SJCRH30 (cell line): ENCODE data around the gene TLL2. TPM values are rescaled to one million over a fixed set of nuclear protein-coding genes. Genes with fewer than 3 reads are reported as not detected.

Experiments
- DNase-seq, 2 experiments: peaks; one replicate each; pipeline ENCODE4 v3.0.0-alpha.2; 2015 to 2020
- H3K27ac ChIP-seq: fragments of 250-450 bp; sonication (Bioruptor Pico); 2 replicates; pipeline ENCODE4 v1.5.1; 2020; ENCODE audit warnings: mild to moderate bottlenecking, moderate library complexity
- H3K27me3 ChIP-seq: fragments of 250-450 bp; sonication (Bioruptor Pico); 2 replicates; pipeline ENCODE4 v1.5.1; 2020; ENCODE audit warnings: mild to moderate bottlenecking, moderate library complexity
- H3K36me3 ChIP-seq: fragments of 250-450 bp; sonication (Bioruptor Pico); 2 replicates; pipeline ENCODE4 v1.5.1; 2020; ENCODE audit warnings: mild to moderate bottlenecking, moderate library complexity
- H3K4me1 ChIP-seq: fragments of 250-450 bp; sonication (Bioruptor Pico); 2 replicates; pipeline ENCODE4 v1.5.1; 2020; ENCODE audit warnings: mild to moderate bottlenecking, moderate library complexity
- H3K4me3 ChIP-seq: fragments of 250-450 bp; sonication (Bioruptor Pico); 2 replicates; pipeline ENCODE4 v1.5.1; 2020; ENCODE audit warnings: mild to moderate bottlenecking, moderate library complexity
- H3K9me3 ChIP-seq: fragments of 250-450 bp; sonication (Bioruptor Pico); replicated peaks from 2 replicates; pipeline ENCODE4 v1.5.1; 2020; ENCODE audit warnings: mild to moderate bottlenecking, moderate library complexity
- total RNA-seq: library from RNA; depleted of rRNA; stranded (reverse); fragments of >200 nt; shearing (Covaris generic); gene quantifications from 2 replicates; pipeline ENCODE4 v1.2.3, GENCODE V29; 2014

TLL2 gene
- total RNA-seq, 1 experiment from 2014 or later, result 9.2 TPM

- no peaks in the 10 kb centered on the region for H3K27me3 ChIP-seq
- H3K4me1 ChIP-seq, result peaks cover 6% of the 10 kb centered on the region
- DNase-seq, result no peak
- no peaks in the 10 kb centered on the region for H3K36me3 ChIP-seq
- H3K27ac ChIP-seq, result no peak overlapping the region
- H3K9me3 ChIP-seq, result no peaks in the 10 kb centered on the region
- H3K4me3 ChIP-seq, result no peak overlapping the region
Observed at GRCh38 chr10:96439725-96440124, 74.0 kb downstream of the TLL2 start.

GRCh38 chr10:96436035-96436434 lies 77.7 kb downstream of the TLL2 start:
- Histone ChIP-seq H3K27me3 (no peaks in the 10 kb centered on the region), H3K27ac (no peak overlapping the region), H3K4me3 (no peak overlapping the region)

DNA sequence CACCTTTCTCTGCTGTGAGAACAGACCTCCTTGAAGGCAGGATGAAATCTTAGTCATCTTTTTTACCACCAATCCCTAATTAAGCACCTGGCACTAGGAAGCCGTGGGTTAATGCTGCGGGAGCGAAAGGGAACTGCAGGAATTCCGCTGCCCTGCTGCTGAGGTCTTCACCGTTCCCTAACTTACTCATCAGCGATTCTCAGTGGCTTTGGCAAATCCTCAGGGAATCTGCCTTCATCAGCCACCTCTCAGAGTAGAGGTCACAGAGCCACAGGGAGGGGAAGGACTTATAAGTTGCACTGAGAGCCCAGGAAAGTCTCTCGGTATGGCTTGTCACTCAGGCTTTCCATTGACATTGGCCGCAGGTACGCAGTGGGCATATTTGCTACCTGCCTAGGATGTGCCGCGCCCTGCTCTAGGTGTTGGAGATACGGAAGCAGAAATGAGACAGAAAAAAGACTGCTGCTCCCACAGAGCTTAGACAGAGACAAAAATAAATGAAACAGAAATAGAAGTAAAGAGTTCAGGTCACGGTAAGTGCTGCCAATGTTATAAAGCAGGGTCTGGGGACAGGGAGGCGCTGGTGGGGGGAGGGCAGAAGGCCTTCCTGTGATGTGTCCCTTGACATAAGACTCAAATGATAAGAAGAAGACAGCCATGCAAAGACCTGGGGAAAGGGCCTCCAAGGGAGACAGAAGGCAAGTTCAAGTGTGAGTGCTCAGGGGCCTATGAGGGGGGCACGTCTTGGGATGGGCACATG lies 82.3 kb downstream of the TLL2 start:
- DNase-seq, result no peak
- Histone ChIP-seq H3K4me3 (no peak overlapping the region), H3K27me3 (no peaks in the 10 kb centered on the region), H3K27ac (no peak overlapping the region), H3K4me1 (no peaks in the 10 kb centered on the region), H3K36me3 (no peaks in the 10 kb centered on the region), H3K9me3 (no peaks in the 10 kb centered on the region)

More at GRCh38 chr10:96436035-96436434, 77.7 kb downstream of the TLL2 start:
- Histone ChIP-seq H3K9me3 (no peaks in the 10 kb centered on the region), H3K36me3 (no peaks in the 10 kb centered on the region), H3K4me1 (no peaks in the 10 kb centered on the region; the same call in none of the 2 replicates)
- no peak for DNase-seq

DNA sequence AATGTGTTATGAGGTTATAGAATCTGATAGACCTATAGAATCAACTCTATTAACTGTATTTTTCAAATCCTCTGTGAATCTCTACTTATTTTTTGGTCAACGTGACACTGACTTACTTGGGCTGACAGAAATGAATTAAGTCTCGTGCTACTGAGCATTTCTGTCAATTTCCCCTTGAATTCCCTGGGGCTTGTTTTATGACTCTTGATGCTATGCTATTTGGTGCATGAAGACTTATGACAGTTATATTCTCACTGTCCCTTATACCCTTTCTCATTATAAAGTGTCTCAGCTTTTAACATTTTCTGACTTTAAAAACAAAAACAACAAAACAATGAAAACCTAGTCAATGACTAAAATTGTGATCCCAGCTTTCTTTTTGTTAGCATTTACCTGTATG lies 86.4 kb downstream of the TLL2 start:
- Histone ChIP-seq H3K4me1 (no peaks in the 10 kb centered on the region), H3K4me3 (no peak overlapping the region)

GRCh38 chr10:96422525-96422924 lies 91.2 kb downstream of the TLL2 start:
- Histone ChIP-seq H3K27me3 (no peaks in the 10 kb centered on the region), H3K36me3 (no peaks in the 10 kb centered on the region), H3K9me3 (no peaks in the 10 kb centered on the region), H3K4me1 (peaks cover 27% of the 10 kb centered on the region), H3K27ac (no peak overlapping the region), H3K4me3 (no peak overlapping the region)
- no peak for DNase-seq

More for the DNA sequence above, 86.4 kb downstream of the TLL2 start:
- Histone ChIP-seq H3K36me3 (no peaks in the 10 kb centered on the region), H3K27me3 (no peaks in the 10 kb centered on the region), H3K27ac (no peak overlapping the region), H3K9me3 (no peaks in the 10 kb centered on the region)
- DNase-seq, result no peak

DNA sequence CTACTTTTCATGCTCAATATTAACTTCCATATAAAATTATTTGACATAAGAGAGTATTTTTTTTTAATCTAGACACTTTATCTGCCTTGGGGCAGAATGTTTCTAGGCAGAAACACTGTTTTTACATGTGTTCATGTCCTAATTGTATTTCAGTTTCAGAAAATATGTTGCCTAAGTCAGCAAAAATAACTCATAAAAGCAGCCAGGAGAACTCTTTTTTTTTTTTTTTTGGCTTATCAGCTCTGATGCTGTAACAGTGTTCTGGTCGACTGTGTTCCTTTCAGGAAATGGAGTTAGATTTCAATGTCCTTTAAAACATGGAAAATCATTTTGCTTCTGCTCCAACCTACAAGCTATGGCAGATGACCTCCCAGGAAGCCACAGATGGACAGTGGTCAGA lies 91.7 kb downstream of the TLL2 start:
- Histone ChIP-seq H3K4me3 (no peak overlapping the region), H3K9me3 (no peaks in the 10 kb centered on the region), H3K27me3 (no peaks in the 10 kb centered on the region), H3K4me1 (peaks cover 30% of the 10 kb centered on the region), H3K36me3 (no peaks in the 10 kb centered on the region), H3K27ac (no peak overlapping the region)
- DNase-seq, result no peak

GRCh38 chr10:96420228-96421009 lies 93.3 kb downstream of the TLL2 start:
- peaks cover 39% of the 10 kb centered on the region for H3K4me1 ChIP-seq
- no peaks in the 10 kb centered on the region for H3K36me3 ChIP-seq
- H3K4me3 ChIP-seq, result no peak overlapping the region
- peak overlapping the region; percentile 67 for H3K27ac ChIP-seq
- no peak for DNase-seq
- H3K9me3 ChIP-seq, result no peaks in the 10 kb centered on the region
- H3K27me3 ChIP-seq, result no peaks in the 10 kb centered on the region

DNA sequence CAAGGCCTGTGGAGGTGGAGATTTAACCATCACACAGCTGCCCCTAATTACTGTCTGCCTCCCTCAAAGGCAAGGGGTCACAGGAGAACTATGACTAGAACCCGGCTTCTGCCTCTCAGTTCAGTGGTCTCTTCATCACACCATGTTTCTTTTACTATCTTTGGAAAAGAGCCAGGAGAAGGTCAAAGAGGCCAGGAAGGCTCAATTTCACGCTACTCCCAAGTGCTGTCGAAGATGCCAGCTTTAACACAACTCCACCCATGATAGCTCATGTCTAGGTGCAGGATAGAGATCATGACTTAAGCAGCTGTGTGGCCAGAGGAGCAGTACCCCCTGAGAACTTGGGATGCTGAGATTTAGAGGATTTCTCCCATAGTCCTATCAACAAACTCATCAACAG lies 94.4 kb downstream of the TLL2 start:
- DNase-seq, result peak; percentile 55 to 83
- H3K27me3 ChIP-seq, result no peaks in the 10 kb centered on the region
- H3K4me3 ChIP-seq, result no peak overlapping the region
- H3K4me1 ChIP-seq, result peaks cover 39% of the 10 kb centered on the region
- H3K27ac ChIP-seq, result peak overlapping the region; percentile 67
- no peaks in the 10 kb centered on the region for H3K36me3 ChIP-seq
- H3K9me3 ChIP-seq, result no peaks in the 10 kb centered on the region

DNA sequence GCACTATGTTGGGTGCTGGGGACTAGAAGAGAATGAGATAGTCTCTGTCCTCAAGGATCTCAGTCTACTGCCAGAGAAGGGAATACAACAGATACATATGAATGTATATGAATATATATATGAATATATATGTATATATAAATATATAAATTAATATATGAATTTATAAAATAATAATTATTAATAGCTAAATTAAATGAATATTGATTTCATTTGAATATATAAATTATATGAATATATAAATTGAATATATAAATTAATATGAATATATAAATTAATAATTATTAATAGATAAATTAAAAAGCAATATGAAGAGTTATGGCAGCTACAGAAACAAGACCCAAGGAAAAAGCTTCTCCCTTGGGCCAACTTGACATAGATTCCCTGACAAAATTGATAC lies 95.1 kb downstream of the TLL2 start:
- Histone ChIP-seq H3K27ac (peak overlapping the region; percentile 67; the same call in 1 of the 2 replicates), H3K4me1 (peaks cover 39% of the 10 kb centered on the region), H3K4me3 (no peak overlapping the region), H3K9me3 (no peaks in the 10 kb centered on the region), H3K36me3 (no peaks in the 10 kb centered on the region), H3K27me3 (no peaks in the 10 kb centered on the region)
- no peak for DNase-seq

GRCh38 chr10:96417441-96417840 lies 96.3 kb downstream of the TLL2 start:
- Histone ChIP-seq H3K4me1 (peaks cover 42% of the 10 kb centered on the region), H3K4me3 (peak overlapping the region; percentile 12), H3K27me3 (no peaks in the 10 kb centered on the region), H3K9me3 (no peaks in the 10 kb centered on the region), H3K36me3 (no peaks in the 10 kb centered on the region), H3K27ac (peak overlapping the region; percentile 90)
- peak; percentile 86 to 94 for DNase-seq

DNA sequence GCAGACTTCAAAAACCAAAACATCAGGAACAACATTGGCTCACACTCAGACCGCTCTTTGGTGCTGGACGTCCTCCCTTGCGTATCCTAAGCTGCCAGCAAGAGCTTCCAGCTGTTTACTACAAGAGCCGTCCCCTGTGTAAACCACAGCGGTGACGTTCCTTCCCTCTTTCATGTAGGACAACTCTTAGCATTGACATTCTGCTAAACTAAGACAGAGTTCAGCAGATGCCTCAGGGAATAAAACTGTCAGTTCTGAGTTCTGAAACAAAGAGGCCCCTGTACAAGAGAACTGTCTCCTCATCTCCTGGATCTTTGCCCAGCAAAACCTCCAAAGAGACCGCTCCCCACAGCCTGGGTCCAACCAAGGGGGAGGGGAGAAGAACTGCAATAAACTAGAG lies 97.1 kb downstream of the TLL2 start:
- peak; percentile 81 to 96 for DNase-seq
- H3K4me3 ChIP-seq, result peak overlapping the region; percentile 12; the same call in 1 of the 2 replicates
- H3K4me1 ChIP-seq, result peaks cover 48% of the 10 kb centered on the region

DNA sequence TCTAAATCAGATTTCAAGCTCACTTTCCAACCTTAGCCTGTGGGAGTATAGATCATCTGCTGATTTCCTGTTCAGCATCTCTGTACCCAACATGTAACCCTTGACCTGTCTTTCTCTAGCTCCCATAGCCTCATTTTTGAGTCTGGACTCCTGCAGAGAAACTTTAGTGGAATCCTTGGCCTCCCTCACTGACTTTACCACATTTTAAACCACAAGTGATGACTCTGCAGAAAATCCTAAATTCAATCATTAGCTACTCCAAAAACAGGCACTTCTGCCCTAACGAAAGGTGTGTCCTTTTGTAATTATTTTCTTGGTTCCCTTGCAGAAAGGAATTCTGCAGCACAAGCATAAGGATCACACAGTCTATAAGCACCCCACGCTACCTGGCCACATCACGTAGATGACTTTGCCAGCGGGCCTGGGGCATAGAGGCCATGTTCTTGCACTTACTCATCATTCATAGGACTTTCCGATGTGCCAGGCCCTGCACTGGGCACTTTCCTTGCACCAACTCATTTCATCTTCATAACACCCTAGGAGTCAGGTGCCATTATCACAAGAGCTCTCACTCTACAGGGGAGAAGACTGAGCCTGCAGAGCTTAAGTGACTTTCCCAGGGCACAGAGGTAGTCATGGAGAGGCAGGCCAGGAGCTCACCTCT lies 97.7 kb downstream of the TLL2 start:
- peak overlapping the region; percentile 5; the same call in 1 of the 2 replicates for H3K4me3 ChIP-seq
- no peaks in the 10 kb centered on the region for H3K36me3 ChIP-seq
- H3K27me3 ChIP-seq, result no peaks in the 10 kb centered on the region
- no peaks in the 10 kb centered on the region for H3K9me3 ChIP-seq
- peaks cover 51% of the 10 kb centered on the region for H3K4me1 ChIP-seq
- peak overlapping the region; percentile 90 for H3K27ac ChIP-seq
- DNase-seq, result no peak

More for the DNA sequence above, 97.1 kb downstream of the TLL2 start:
- Histone ChIP-seq H3K27me3 (no peaks in the 10 kb centered on the region), H3K9me3 (no peaks in the 10 kb centered on the region), H3K36me3 (no peaks in the 10 kb centered on the region), H3K27ac (peak overlapping the region; percentile 90)

DNA sequence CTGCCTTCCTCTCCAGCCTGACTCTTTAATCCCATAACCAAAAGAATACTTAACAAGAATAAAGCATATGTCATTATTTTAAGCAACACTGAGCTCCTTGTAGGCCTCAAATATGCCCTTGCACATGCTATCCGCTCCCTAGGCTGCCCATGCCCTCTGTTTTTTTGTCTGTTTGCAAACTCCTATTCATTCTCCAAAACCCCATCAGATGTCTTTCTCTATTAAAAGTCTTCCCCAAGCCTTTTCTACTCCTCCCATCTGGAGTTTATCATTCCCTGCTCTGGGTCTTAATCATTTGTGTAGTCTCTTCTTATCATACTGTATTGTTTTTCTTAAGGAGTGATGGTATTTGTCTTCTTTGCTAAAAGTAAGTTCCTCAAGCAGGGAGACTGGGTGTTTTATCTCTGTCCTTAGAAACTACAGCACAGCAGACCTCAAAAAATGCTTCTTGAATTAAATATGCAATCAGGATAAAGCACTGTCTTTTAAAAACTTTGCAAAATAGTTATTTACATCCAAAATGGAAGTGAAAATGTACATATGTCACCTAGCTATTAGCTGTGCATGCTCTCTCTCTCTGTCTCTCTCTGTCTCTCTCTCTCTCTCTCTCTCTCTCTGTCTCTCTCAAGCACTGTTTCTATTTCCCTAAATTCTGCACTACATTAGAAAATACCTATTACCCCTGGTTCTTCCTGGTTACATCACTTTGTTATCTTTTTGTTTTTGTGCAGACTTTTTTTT lies 98.4 kb downstream of the TLL2 start:
- Histone ChIP-seq H3K36me3 (no peaks in the 10 kb centered on the region), H3K4me3 (no peak overlapping the region), H3K27me3 (no peaks in the 10 kb centered on the region), H3K4me1 (peaks cover 49% of the 10 kb centered on the region), H3K27ac (no peak overlapping the region), H3K9me3 (no peaks in the 10 kb centered on the region)
- no peak for DNase-seq

GRCh38 chr10:96414303-96414702 lies 99.4 kb downstream of the TLL2 start:
- Histone ChIP-seq H3K9me3 (no peaks in the 10 kb centered on the region), H3K27ac (no peak overlapping the region), H3K4me3 (no peak overlapping the region), H3K27me3 (no peaks in the 10 kb centered on the region), H3K36me3 (no peaks in the 10 kb centered on the region), H3K4me1 (peaks cover 39% of the 10 kb centered on the region)
- no peak for DNase-seq
